ENCODE measurements around the gene TSBP1.

GRCh38 chr6:32405656-32406055 is 34.0 kb upstream of the TSBP1 start:
- no peak for TF ChIP-seq CTCF (IDR thresholded peaks at IDR 0.05)
- TF ChIP-seq POLR2A (IDR thresholded peaks at IDR 0.05): no peak
